ENCODE data around the gene PIGX.
"Not testable (repeated sequence)": the region's sequence is repeated elsewhere in the genome, so short reads cannot be mapped to it uniquely, and the experiment has no call there.

The PIGX gene

GRCh38 chr3:196706731-196707130 is 5.4 kb upstream of the PIGX start:
- no peak for DNase-seq

- DNase-seq = no peak
Measured at GRCh38 chr3:196707566-196707965, 4.6 kb upstream of the PIGX start.

- DNase-seq = no peak
Measured at GRCh38 chr3:196708467-196708866, 3.7 kb upstream of the PIGX start.

- DNase-seq = peak in 3 of 4 experiments; percentile 37 to 70 (median 57)
Measured at GRCh38 chr3:196712514-196713413, 587 bp downstream of the PIGX start.

- not testable (repeated sequence) for DNase-seq
Measured at GRCh38 chr3:196717162-196717561, 5.0 kb downstream of the PIGX start.

GRCh38 chr3:196721097-196721496 is 8.9 kb downstream of the PIGX start:
- no peak for DNase-seq

DNA sequence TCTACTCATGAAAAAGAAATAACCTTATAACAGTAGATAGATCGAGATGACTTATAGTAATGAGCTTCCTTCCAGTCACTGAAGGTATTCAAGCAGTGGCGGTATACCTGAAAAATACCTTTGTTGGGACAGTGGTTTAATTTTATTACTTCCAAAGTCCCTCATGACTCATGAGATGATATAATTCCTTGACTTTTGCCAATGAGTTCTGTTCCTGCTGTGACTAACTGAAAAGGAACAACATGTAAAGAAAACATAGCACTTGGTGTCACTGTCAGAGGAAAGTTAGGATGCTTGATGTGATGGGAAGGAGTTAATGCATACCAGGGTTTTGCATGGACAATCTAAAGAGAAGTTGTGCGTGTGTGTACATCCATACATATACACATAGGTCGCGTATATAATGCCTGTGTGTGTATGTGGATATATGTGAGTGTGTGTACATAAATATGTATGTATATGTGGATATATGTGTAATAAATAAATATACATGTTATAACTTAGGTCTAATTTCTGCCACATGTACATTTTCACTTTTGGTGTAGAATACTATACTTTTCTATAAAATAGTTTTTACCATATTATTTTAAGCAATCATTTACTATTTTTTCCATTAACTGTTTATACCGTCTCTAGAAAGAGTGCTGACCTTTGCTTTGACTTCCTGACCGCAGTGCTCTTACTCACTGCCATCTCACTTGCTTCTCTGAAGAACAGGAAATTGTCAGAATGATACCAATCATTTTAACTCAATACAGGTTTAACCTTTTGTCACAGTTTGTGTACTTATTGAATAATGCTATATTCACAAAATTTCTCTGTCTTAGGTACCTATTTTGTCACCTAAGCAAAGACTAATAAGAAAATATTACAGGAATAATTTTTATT is 14.9 kb downstream of the PIGX start:
- no peak for DNase-seq

DNA sequence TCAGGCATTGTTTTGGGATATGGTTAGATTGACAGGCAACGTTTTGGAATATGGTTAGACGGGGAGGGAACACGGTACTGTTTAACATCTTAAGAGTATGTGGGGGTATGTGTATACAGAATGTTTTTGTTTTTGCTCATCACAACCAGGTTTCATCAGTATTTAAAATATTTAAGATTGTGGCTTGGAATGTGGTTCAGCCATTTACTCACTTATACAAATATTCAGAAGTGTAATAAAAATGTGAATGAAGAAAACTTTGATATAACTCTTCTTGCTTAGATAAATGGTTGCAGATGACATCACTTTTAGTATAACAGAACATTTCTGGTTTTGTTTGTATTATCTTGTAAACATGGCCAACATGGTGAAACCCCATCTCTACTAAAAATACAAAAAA is 23.6 kb downstream of the PIGX start:
- DNase-seq = no peak

DNA sequence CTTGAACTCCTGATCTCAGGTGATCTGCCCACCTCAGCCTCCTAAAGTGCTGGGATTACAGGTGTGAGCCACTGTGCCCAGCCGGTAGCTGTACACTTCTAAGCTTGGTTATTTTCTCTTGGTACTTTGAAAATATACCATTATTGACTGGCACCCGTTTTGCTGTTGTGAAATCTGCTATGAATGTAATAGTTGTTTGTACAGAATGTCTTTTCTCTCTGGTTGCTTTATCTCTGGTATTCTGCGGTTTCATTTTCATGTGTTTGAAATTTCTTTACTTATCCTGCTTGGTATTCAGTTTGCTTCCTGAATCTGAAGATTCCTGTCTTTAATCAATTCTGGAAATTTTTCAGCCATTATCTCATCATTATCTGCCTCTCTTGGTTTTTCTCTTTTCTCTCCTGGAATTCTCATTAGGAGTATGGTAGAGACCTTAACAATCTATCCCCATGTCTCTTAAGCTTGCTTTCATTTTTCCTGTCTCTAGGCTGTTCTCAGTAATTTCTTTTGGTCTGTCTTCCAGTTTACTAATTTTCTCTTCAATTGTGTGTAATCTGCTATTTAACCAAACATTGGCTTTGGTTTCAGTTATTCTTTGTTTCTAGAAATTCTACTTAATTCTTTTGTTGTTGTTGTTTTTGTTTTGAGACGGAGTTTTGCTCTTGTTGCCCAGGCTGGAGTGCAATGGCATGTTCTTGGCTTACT is 24.6 kb downstream of the PIGX start:
- DNase-seq = no peak

DNA sequence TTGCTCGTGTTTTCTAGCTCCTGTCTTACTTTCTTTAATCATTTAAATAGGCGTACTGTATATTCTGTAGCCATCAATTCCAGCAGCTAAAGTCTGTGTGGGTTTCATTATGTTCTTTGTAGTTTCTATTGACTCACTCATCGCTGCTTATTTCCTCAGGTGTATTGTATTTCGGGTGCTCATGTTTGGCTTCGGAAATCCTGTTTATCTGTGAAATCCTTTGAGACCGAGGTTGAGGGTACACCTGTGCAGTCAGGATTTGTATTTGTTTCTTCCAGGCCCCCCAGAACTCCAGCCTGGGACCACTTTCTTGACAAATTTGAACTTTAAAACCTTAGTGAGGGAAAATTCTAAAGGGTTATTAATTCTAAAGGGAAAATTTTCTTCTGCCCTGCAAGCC is 25.5 kb downstream of the PIGX start:
- DNase-seq = no peak

GRCh38 chr3:196739671-196740480 is 27.7 kb downstream of the PIGX start, which contains the start of gene PAK2:
Gene PAK2, plus strand, starts transcription at chr3:196739857. Its CDS starts 42,790 bp downstream, at chr3:196782647.
- DNase-seq = peak; percentile 78 to 85 (median 81)

GRCh38 chr3:196740481-196741248 is 28.5 kb downstream of the PIGX start:
- DNase-seq = no peak

- no peak for DNase-seq
Measured at GRCh38 chr3:196741249-196741889, 29.2 kb downstream of the PIGX start.

GRCh38 chr3:196743569-196743968 is 31.4 kb downstream of the PIGX start:
- DNase-seq = not testable (repeated sequence)

DNA sequence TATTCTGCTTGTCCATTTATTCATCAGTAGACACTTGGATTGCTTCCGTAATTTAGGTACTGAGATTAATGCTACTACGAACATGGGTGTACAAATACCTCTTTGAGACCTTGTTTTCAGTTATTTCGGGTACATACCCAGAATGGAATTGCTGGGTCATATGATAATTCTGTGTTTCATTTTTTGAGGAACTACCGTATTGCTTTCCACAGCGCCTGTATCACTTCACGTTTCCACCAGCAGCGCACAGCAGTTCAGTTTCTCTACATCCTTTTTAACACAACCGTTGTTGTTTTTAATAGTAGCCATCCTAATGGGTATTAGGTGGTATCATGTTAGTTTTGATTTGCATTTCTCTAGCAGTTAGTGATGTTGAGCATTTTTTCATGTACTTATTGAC is 36.9 kb downstream of the PIGX start:
- DNase-seq = no peak

- no peak for DNase-seq
Measured at GRCh38 chr3:196753201-196753600, 41.0 kb downstream of the PIGX start.

DNA sequence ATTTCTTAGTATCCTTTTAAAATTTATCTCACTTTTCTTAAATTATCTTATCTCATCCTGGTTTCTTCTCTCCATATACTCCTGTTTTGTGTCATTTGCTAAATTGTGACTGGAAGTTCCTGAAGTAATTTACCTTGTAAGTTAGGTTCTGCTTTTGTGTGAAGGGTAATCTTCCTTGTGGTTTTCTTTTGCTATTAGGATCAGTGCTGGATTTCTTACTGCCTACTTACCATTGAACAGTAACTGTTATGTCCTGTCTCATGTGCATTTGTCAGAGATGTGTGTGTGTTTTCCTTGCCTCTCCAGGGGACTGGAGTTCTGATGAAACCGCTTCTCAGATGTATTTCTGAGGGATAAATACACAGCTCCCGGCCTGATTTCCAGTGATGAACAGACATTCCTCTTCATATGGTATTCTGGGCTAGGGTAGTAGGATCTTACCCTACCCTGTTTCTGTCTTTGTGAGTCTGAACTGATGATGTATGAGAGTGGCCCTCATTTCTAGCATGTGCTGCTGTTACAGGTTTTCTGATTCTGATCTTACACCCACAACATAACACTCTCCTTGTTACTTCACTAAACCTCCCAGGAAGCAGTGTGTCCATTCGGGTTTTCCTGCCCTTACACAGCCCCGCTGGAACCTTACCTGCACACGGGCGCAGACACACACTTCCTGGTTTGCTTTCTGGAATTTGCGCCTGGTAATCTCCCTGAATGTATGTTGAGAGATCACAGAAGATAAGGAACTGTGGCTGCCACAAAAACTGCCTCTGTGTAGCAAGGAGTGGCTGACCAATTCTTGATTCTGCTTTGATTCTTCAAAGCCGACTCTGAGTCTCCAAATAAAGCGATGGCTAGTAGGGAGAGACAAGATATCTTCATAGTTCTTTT is 42.2 kb downstream of the PIGX start:
- no peak for DNase-seq

- DNase-seq = no peak
Measured at GRCh38 chr3:196756732-196757131, 44.6 kb downstream of the PIGX start.

DNA sequence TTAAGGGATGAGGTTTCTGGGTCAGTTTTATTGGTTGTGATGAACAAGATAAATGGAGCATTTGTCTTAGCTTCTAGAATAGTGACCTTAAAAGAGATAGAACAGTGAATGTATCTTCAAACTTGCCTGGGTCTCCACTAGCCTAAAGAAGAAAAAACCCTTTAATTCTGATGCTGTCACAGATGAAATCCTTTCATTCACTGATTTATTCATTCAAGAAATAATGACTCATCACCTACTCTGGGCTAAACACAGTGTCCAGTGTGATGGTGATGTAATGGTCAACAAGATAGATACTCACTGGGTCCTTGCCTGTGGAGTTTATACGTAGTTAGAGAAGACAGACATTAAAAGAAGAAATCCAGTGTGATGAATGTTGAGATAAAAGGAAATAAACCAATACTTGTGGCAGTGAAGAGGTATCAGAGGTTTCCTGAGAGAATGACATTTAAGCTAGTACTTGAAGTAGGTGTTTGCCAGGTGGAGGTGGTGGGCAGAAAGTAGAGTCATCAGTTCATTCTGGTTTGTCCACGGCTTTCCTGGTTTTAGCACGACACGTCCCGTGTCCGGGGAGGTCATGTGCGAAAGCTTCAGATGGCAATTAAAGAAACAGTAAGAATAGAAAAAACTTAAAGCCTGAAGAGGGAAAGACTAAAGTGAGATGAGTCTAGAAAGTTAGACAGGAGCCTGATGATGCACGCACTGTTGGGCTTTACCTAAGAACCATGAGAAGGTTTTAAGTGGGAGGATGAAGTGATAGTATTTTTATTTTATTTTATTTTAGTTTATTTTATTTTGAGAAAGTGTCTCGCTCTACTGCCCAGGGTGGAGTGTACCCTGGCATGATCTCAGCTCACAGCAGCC is 45.9 kb downstream of the PIGX start:
- DNase-seq = no peak

All from activated CD4-positive, CD25-positive, alpha-beta regulatory T cell (primary cell).